GM18868 (cell line): Measurements from ENCODE around the gene ZNF445.
"Not testable (repeated sequence)": the region's sequence is repeated elsewhere in the genome, so short reads cannot be mapped to it uniquely, and the experiment has no call there.

Source experiments
- ATAC-seq: cut with Tn5 transposase; IDR thresholded peaks from one replicate; pipeline ENCODE4 v1.9.1; 2021; ENCODE audit warnings: mild to moderate bottlenecking, moderate library complexity; ENCODE audit not compliant: unreplicated experiment

ZNF445 gene

GRCh38 chr3:44409640-44410410 is 67.6 kb downstream of the ZNF445 start:
- ATAC-seq: no peak

- no peak for ATAC-seq
Measured at GRCh38 chr3:44402548-44402947, 74.9 kb downstream of the ZNF445 start.

GRCh38 chr3:44400771-44401170 is 76.7 kb downstream of the ZNF445 start:
- ATAC-seq: no peak

- ATAC-seq: no peak
Measured at GRCh38 chr3:44398853-44399252, 78.6 kb downstream of the ZNF445 start.

GRCh38 chr3:44398271-44398670 is 79.2 kb downstream of the ZNF445 start:
- not testable (repeated sequence) for ATAC-seq

GRCh38 chr3:44396200-44397171 is 81.0 kb downstream of the ZNF445 start:
- ATAC-seq: no peak

GRCh38 chr3:44395714-44396113 is 81.8 kb downstream of the ZNF445 start:
- no peak for ATAC-seq

- no peak for ATAC-seq
Measured at GRCh38 chr3:44392489-44392888, 85.0 kb downstream of the ZNF445 start.

- ATAC-seq: no peak
Measured at GRCh38 chr3:44387404-44387803, 90.1 kb downstream of the ZNF445 start.
